CD4-positive, alpha-beta T cell (primary cell): ENCODE results near the gene ENSA. TPM values are rescaled to one million over a fixed set of nuclear protein-coding genes. Genes with fewer than 3 reads are reported as not detected.
A peak's percentile ranks its signal among the peaks of the same experiment; 100 is the strongest.

Experiments
- ATAC-seq: fragments of 200-7000 bp; cut with Tn5 transposase; one replicate; pipeline ENCODE4 v1.10.0; 2022; ENCODE audit warnings: mild to moderate bottlenecking; ENCODE audit not compliant: poor library complexity
- CTCF ChIA-PET: fragments of 350-600 bp; sonication (Branson Sonifier 250); formaldehyde crosslinking; loops from one replicate; lab custom pipeline; 2021; ENCODE audit warnings: antibody characterized with exemption, inconsistent platforms; lab: Charles Lee
- POLR2A ChIA-PET: fragments of 350-600 bp; sonication (Branson Sonifier 250); formaldehyde crosslinking; loops from one replicate; lab custom pipeline; 2021; ENCODE audit warnings: antibody characterized with exemption, inconsistent platforms; lab: Charles Lee
- DNase-seq, 14 experiments: peaks; one replicate each; pipeline ENCODE4 v3.0.0-alpha.2; 2013 to 2020; ENCODE audit warnings: mixed read lengths in 2 of 14
- H3K27ac ChIP-seq, 2 donors: one replicate each; pipeline versions ENCODE4 v1.5.1 to v1.7.0; 2013; ENCODE audit warnings: low read length in 2 of 2, low read depth in 1 of 2, mild to moderate bottlenecking in 1 of 2
- H3K27me3 ChIP-seq, 2 experiments: 1 replicate in 1 of 2; 2 replicates in 1 of 2; pipeline versions ENCODE4 v1.6.1 to v1.7.0; 2013; ENCODE audit warnings: low read length in 2 of 2, control low read depth in 1 of 2, mild to moderate bottlenecking in 1 of 2, moderate library complexity in 1 of 2; ENCODE audit not compliant: insufficient read depth in 2 of 2, control insufficient read depth in 1 of 2
- H3K36me3 ChIP-seq: one replicate; pipeline ENCODE4 v1.6.1; 2013; ENCODE audit warnings: low read length, control low read depth; ENCODE audit not compliant: insufficient read depth
- H3K4me1 ChIP-seq: one replicate; pipeline ENCODE4 v1.6.1; 2013; ENCODE audit warnings: low read length, control low read depth; ENCODE audit not compliant: insufficient read depth
- H3K4me3 ChIP-seq: one replicate; pipeline ENCODE4 v1.5.1; 2013; ENCODE audit warnings: mild to moderate bottlenecking, low read length, moderate library complexity
- H3K9me3 ChIP-seq, 2 experiments: 1 replicate in 1 of 2; 2 replicates in 1 of 2; pipeline versions ENCODE4 v1.6.1 to v1.7.0; 2013; ENCODE audit warnings: low read length in 2 of 2, mild to moderate bottlenecking in 2 of 2, control low read depth in 1 of 2, moderate library complexity in 1 of 2; ENCODE audit not compliant: control insufficient read depth in 1 of 2, insufficient read depth in 1 of 2
- H3K27ac Mint-ChIP-seq: one replicate; pipeline ENCODE4 v1.8.0; 2020; ENCODE audit warnings: mixed read lengths
- H3K27me3 Mint-ChIP-seq: one replicate; pipeline ENCODE4 v1.8.0; 2021; ENCODE audit warnings: mixed read lengths
- H3K36me3 Mint-ChIP-seq: one replicate; pipeline ENCODE4 v1.8.0; 2021; ENCODE audit warnings: low read depth, mixed read lengths
- H3K4me1 Mint-ChIP-seq: one replicate; pipeline ENCODE4 v1.8.0; 2021; ENCODE audit warnings: low read depth, mixed read lengths
- H3K4me3 Mint-ChIP-seq: one replicate; pipeline ENCODE4 v1.8.0; 2020; ENCODE audit warnings: mild to moderate bottlenecking, mixed read lengths
- H3K9me3 Mint-ChIP-seq: one replicate; pipeline ENCODE4 v1.8.0; 2020; ENCODE audit warnings: mixed read lengths
- CTCF ChIP-seq: fragments of 200-600 bp; IDR thresholded peaks from one replicate; pipeline ENCODE4 v1.8.0; 2022; ENCODE audit warnings: antibody characterized with exemption, mild to moderate bottlenecking
- intact Hi-C, 2 experiments: fragments of 100-400 bp; cut with DNase I in 1 of 2; cut with micrococcal nuclease in 1 of 2; formaldehyde crosslinking; loops; one replicate each; pipeline versions ENCODE4 v1.15.1 to v1.9.0; 2023 to 2025; cut with DNase I, micrococcal nuclease
- total RNA-seq, 174 experiments: library from RNA in 2 of 174; stranded (reverse) in 2 of 174; gene quantifications; one replicate each; pipeline ENCODE4 v1.2.3 and lab custom pipeline; 2021 to 2026

Gene ENSA
- total RNA-seq, 2 experiments from 2014 or later: 132 to 137 TPM

GRCh38 chr1:150577557-150578271 is 51.7 kb downstream of the ENSA start:
- intact Hi-C loops: loop anchor here (1.0 to 2.0 kb wide), 3 partner anchors 9 to 51 kb away; partner anchors contain the start of gene ENSA (in 2 of the 2)
- no peaks in the 10 kb centered on the region for H3K27me3 Mint-ChIP-seq
- CTCF ChIA-PET: interaction anchor here (4.7 to 14.2 kb wide), 2 partner anchors 9 to 16 kb away, joined by 19 to 183 read pairs; no protein-coding TSS in a partner anchor

GRCh38 chr1:150576794-150577556 is 52.4 kb downstream of the ENSA start:
- Histone ChIP-seq H3K9me3 (no peaks in the 10 kb centered on the region), H3K4me3 (peak overlapping the region; percentile 84), H3K27ac (peak overlapping the region; percentile 91 to 97), H3K4me1 (peaks cover 44% of the 10 kb centered on the region), H3K27me3 (no peaks in the 10 kb centered on the region), H3K36me3 (peaks cover 69% of the 10 kb centered on the region)
- peaks cover 63% of the 10 kb centered on the region for H3K4me1 Mint-ChIP-seq
- peak overlapping the region; percentile 98 for H3K4me3 Mint-ChIP-seq
- no peak for TF ChIP-seq CTCF
- intact Hi-C loops: loop anchor here in 1 of 2 experiments (1.0 kb wide), 1 partner anchor 9 kb away; no protein-coding TSS in a partner anchor
- POLR2A ChIA-PET: interaction anchor here (0.6 to 15.4 kb wide), 10 partner anchors 12 to 690 kb away, joined by 3 to 1538 read pairs (median 5); partner anchors contain the start of genes CTSS, ENSA and RPRD2
- no peaks in the 10 kb centered on the region for H3K9me3 Mint-ChIP-seq
- CTCF ChIA-PET: interaction anchor here (1.1 to 14.2 kb wide), 3 partner anchors 9 to 42 kb away, joined by 3 to 183 read pairs (median 19); no protein-coding TSS in a partner anchor
- peaks cover 88% of the 10 kb centered on the region for H3K36me3 Mint-ChIP-seq
- H3K27ac Mint-ChIP-seq: peak overlapping the region; percentile 98
- H3K27me3 Mint-ChIP-seq: no peaks in the 10 kb centered on the region
- DNase-seq (peak in 2 of 14 experiments; percentile 18 to 36), ATAC-seq (no peak)

More at GRCh38 chr1:150577557-150578271, 51.7 kb downstream of the ENSA start:
- Histone ChIP-seq H3K27ac (peak overlapping the region; percentile 91 to 97), H3K27me3 (no peaks in the 10 kb centered on the region), H3K36me3 (peaks cover 62% of the 10 kb centered on the region), H3K4me3 (peak overlapping the region; percentile 84), H3K9me3 (no peaks in the 10 kb centered on the region), H3K4me1 (peaks cover 36% of the 10 kb centered on the region)
- POLR2A ChIA-PET: interaction anchor here (0.6 to 15.4 kb wide), 10 partner anchors 13 to 691 kb away, joined by 3 to 1538 read pairs (median 12); partner anchors contain the start of genes ENSA, GOLPH3L and RPRD2
- DNase-seq: peak in 4 of 14 experiments; percentile 32 to 84 (median 68)
- peak; percentile 54 for ATAC-seq
- H3K4me1 Mint-ChIP-seq: peaks cover 55% of the 10 kb centered on the region
- H3K9me3 Mint-ChIP-seq: no peaks in the 10 kb centered on the region
- H3K27ac Mint-ChIP-seq: peak overlapping the region; percentile 98
- H3K4me3 Mint-ChIP-seq: peak overlapping the region; percentile 98
- peaks cover 81% of the 10 kb centered on the region for H3K36me3 Mint-ChIP-seq
- no peak for TF ChIP-seq CTCF

- H3K4me3 ChIP-seq: peak overlapping the region; percentile 84
- Mint-ChIP-seq H3K27me3 (no peaks in the 10 kb centered on the region), H3K27ac (peak overlapping the region; percentile 98)
These were observed 53.1 kb downstream of the ENSA start for GRCh38 chr1:150576367-150576711.

More at GRCh38 chr1:150576367-150576711, 53.1 kb downstream of the ENSA start:
- ATAC-seq (no peak), DNase-seq (peak in 1 of 14 experiments; percentile 8)
- Mint-ChIP-seq H3K4me3 (peak overlapping the region; percentile 98), H3K36me3 (peaks cover 94% of the 10 kb centered on the region), H3K9me3 (no peaks in the 10 kb centered on the region), H3K4me1 (peaks cover 66% of the 10 kb centered on the region)
- Histone ChIP-seq H3K4me1 (peaks cover 48% of the 10 kb centered on the region), H3K27me3 (no peaks in the 10 kb centered on the region), H3K27ac (peak overlapping the region; percentile 37 to 97), H3K36me3 (peaks cover 73% of the 10 kb centered on the region), H3K9me3 (no peaks in the 10 kb centered on the region)
- intact Hi-C loops: no loop called here
- POLR2A ChIA-PET: interaction anchor here (0.8 to 15.4 kb wide), 8 partner anchors 12 to 689 kb away, joined by 3 to 1538 read pairs (median 10); partner anchors contain the start of genes CTSS, ENSA and RPRD2
- CTCF ChIA-PET: interaction anchor here (1.1 to 14.2 kb wide), 5 partner anchors 8 to 45 kb away, joined by 3 to 183 read pairs (median 8); no protein-coding TSS in a partner anchor
- TF ChIP-seq CTCF: no peak
